HG02588 (cell line): ENCODE results near the gene ACSM6.
A peak's percentile ranks its signal among the peaks of the same experiment; 100 is the strongest.
"Not testable (repeated sequence)": the region's sequence is repeated elsewhere in the genome, so short reads cannot be mapped to it uniquely, and the experiment has no call there.

ENCODE experiments used
- ATAC-seq: cut with Tn5 transposase; IDR thresholded peaks from one replicate; pipeline ENCODE4 v1.9.1; 2021; ENCODE audit warnings: mild to moderate bottlenecking, moderate library complexity; ENCODE audit not compliant: unreplicated experiment

Gene ACSM6

GRCh38 chr10:95193944-95194343 lies at the start of gene ACSM6:
ACSM6 (plus strand) TSS chr10:95194238; CDS start chr10:95194486, 248 bp downstream.
- ATAC-seq = no peak

GRCh38 chr10:95168694-95169093 lies 25.3 kb upstream of the ACSM6 start:
- ATAC-seq = no peak

- ATAC-seq = no peak
Measured at GRCh38 chr10:95169522-95169921, 24.5 kb upstream of the ACSM6 start.

- no peak for ATAC-seq
Measured at GRCh38 chr10:95170790-95171189, 23.2 kb upstream of the ACSM6 start.

- no peak for ATAC-seq
Measured at GRCh38 chr10:95171336-95171735, 22.7 kb upstream of the ACSM6 start.

GRCh38 chr10:95172851-95173250 lies 21.2 kb upstream of the ACSM6 start:
- ATAC-seq = no peak

GRCh38 chr10:95176101-95176500 lies 17.9 kb upstream of the ACSM6 start:
- no peak for ATAC-seq

- no peak for ATAC-seq
Measured at GRCh38 chr10:95177429-95177828, 16.6 kb upstream of the ACSM6 start.

GRCh38 chr10:95178266-95178665 lies 15.8 kb upstream of the ACSM6 start:
- ATAC-seq = no peak

GRCh38 chr10:95178797-95179196 lies 15.2 kb upstream of the ACSM6 start:
- no peak for ATAC-seq

- ATAC-seq = no peak
Measured at GRCh38 chr10:95181726-95182125, 12.3 kb upstream of the ACSM6 start.

- peak; percentile 98 for ATAC-seq
Measured at GRCh38 chr10:95183271-95184230, 10.5 kb upstream of the ACSM6 start.

- no peak for ATAC-seq
Measured at GRCh38 chr10:95187617-95188016, 6.4 kb upstream of the ACSM6 start.

- ATAC-seq = no peak
Measured at GRCh38 chr10:95188593-95188992, 5.4 kb upstream of the ACSM6 start.

- no peak for ATAC-seq
Measured at GRCh38 chr10:95196046-95196445, 2.0 kb downstream of the ACSM6 start.

GRCh38 chr10:95201736-95202135 lies 7.7 kb downstream of the ACSM6 start:
- no peak for ATAC-seq

GRCh38 chr10:95202865-95203264 lies 8.8 kb downstream of the ACSM6 start:
- not testable (repeated sequence) for ATAC-seq

GRCh38 chr10:95208702-95209391 lies 14.8 kb downstream of the ACSM6 start:
- no peak for ATAC-seq

- ATAC-seq = no peak
Measured at GRCh38 chr10:95209509-95210127, 15.6 kb downstream of the ACSM6 start.

- ATAC-seq = no peak
Measured at GRCh38 chr10:95211606-95212279, 17.7 kb downstream of the ACSM6 start.

- ATAC-seq = no peak
Measured at GRCh38 chr10:95214369-95214768, 20.3 kb downstream of the ACSM6 start.
